Activated T-cell treated with anti-CD3 and anti-CD28 coated beads, Interleukin-2, amount 50 U/mL, for 1 hour (primary cell): ENCODE measurements around the gene PABPN1.

ENCODE experiments used
- DNase-seq: peaks from one replicate; pipeline ENCODE4 v3.0.0-alpha.2; 2020

Gene PABPN1

DNA sequence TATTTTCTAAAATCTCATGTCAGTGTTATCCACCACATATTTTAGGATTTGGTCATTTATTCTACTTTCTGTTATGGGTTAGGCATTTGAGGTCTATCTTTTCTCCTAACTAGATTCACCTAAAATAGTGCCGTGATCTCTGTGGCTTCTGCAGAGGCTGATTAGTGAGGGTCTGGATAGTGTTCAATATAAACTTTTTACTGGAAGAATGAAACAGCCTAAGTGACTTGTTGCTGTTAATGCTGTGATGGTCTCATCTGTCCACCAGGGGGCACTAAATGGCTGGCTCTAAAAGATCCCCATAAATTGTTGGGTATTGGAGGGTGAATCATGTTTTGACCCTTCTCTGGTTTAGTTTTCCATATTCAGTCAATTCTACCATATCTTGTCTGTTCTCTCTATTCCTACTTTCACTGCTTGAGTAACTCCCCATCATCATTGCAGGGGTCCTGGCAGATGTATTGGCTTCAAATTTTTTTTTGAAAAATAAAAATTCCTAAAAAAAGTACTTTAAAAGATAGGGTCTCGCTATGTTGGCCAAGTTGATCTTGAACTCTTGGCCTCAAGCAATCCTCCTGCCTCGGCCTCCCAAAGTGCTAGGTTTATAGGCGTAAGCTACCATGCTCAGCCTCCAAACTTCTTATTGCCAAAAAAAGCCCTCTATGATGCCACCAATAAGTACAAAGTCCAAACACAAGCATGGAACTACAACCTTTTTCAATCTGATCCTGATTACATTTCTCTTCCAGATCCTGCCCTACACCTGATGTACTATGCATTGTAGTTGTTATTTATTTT, 6.9 kb downstream of the PABPN1 start:
- DNase-seq: peak; percentile 44

DNA sequence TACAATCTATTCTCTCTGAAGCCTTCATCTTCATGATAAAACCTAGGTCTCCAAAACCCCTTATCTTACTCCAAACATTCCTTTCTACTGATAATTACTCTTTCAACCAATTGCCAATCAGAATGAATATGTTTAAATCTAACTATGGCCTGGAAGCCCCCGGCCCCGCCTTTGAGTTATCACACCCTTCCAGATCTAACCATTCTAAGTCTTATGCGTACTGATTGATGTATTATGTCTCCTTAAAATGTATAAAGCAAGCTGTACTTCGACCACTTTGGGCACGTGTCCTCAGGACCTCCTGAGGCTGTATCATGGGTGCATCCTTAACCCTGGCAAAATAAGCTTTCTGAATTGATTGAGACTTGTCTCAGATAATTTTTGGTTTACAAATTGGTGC, 14.4 kb downstream of the PABPN1 start:
- DNase-seq: no peak

DNA sequence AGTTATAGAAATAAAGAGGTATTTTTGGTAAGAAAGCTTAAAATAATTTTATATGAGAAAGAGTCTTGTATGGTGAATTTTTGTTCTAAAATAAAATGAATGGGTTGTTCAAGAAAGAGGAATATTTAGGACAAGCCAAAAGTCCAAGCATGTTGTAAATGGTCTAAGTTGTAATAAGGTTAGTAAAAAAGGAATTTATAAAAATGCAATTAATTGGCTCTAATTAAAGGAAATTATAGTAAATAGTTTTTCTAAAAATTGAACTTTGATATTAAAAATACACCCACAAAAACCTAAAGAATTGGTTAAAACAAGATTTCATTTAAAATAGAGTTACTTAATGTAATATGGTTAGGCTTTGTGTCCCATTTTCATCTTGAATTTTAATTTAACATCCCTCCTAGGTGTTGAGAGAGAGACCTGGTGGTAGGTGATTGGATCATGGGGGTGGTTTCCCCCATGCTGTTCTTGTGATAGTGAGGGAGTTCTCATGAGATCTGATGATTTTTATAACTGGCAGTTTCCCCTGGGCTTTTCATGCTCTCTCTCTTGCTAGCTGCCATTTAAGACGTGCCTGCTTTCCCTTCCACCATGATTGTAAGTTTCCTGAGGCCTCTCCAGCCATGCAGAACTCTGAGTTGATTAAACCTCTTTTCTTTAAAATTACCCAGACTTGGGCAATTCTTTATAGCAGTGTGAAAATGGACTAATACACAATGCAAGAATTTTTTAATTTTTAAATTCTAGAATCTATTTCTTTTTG, 18.4 kb downstream of the PABPN1 start:
- DNase-seq: no peak

DNA sequence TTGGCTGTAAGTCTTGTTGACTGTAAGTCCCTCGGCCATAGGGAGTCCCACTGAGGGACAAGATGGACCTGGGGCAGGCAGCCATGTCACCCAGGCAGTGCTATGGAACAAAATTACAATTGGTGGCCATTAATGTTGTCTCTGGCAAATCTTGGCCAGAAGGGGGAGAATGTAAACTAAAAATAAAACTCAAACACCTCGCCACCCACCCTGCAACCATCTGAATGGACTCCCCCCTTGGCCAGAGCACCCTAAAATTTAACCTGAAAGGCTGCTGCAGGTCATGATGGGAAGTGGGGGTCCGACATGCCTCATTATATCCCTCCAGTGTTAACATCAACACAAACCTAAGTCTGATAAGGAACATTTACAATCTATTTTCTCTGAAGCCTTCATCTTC, 23.2 kb downstream of the PABPN1 start:
- DNase-seq: no peak

DNA sequence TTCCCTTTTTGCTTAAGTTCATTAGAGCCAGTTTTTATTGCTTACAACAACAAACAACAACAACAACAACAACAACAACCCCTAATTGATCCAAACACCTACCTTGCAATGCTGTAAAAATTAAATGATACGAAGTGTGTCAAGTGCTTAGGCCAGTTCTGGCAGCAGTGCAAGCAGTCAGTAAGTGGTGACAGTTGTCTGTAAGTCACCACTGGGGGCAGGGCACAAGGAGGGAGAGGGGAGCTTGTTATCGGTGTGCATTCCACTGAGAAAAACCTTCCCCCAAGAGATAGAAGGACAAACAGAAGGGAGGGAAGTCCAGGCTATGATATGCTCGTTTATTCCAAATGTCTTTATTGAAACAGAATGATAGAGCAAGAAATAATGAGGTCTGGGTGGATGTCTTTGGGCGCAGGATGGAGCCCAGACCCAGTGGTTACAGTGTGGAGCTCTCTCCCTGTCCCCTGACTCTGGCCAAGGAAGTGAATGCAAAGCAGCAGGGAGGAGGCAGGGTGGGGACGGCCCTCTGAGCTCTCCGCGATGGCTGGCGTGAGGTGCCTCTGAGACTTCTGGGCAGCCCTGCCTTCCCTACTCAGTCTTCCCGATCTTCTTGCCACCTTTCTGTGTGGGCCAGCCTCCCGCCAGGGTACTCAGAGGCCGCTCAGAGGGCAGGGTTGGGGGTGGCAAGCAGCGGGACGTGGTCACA, 24.9 kb downstream of the PABPN1 start:
- no peak for DNase-seq

DNA sequence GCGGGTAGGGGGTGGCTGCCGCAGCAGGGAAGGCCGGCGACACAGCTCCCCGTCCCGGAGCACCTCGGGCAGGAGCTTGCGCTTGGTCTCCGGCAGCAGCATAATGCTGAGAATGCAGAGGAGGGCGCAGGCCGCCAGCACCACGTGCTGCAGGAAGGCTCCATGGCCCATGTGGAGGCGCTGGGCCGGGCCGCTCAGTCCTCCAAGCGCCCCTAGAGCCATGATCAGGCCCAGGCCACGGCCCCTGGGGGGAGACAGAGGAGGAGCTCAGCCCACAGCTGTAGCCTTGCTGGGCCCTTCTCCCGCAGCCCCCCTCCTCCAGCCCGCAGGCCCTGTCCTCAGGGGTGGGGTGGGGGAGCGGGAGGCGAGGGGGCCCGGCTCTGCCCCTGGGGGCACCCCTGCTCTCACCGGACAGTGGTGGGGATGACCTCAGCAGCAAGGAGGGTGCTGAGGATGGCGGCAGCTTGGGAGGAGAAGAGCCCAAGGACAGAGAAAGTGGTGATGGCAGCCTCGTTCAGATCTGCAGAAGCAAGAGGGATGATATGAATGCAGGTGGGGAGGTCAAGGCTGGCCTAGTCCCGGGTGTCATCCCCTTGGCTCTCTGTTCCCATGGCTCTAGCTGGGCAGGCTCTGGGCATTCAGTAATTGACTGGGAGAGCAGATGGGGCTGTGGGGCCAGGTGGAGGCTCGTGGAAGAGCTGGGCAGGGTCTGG, 25.6 kb downstream of the PABPN1 start:
- DNase-seq: no peak

DNA sequence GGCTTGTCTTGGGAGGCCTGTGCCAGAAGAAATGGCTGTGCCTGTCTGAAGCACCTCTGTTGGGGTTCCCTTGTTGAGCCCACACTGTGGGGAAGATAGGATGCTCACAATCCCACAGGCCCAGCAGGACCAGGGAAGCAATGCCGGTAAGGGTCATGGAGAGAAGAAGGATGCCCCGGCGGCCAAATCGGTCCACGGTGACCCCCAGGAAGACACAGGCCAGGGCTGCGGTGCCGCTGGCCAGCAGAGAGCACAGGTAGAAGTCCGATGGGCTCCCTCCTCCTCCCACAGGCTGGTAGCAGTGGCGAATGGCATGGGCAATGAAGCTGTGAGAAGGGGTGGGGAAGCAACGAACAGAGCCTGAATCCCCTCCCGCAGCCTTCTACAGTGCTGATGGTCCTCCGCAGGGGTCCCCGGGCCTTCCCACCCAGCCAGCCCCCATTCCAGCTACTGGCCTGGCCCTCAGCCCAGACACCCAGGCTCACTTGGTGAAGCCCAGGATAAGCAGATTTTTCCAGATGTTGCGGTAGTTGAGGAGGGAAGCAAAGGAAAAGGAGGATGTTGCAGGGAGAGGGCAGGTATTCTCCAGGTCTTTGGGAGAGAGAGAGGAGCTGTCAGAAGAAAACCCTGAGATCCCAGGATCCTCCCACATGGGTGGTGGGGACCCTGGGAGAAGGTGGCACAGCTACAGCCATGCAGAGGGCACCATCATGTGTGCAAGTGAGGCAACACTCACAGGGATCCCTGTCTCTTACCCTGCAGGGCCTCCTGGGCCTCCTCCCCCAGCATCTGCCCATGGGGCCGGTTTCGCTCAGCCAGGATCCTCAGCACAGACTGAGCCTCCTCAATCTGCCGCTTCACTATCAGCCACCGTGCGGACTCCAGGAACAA, 26.4 kb downstream of the PABPN1 start:
- DNase-seq: no peak

DNA sequence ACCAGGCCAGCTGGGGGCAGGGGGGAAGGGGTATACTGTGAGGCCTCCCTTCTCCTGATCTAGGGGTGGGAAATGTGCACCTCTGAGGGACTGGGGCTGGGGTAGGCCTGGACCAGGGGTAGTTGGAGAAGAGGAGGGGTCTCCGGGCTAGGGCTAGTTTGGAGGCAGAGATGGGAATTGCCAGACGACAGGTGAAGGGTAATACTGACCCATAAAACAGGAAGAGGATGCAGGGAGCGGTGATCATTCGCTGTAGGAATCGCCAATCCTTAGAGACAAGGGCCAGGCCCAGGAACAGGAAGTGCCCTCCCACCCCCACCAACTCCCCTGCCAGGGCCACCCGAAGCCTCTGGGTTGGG, 27.0 kb downstream of the PABPN1 start:
- no peak for DNase-seq

DNA sequence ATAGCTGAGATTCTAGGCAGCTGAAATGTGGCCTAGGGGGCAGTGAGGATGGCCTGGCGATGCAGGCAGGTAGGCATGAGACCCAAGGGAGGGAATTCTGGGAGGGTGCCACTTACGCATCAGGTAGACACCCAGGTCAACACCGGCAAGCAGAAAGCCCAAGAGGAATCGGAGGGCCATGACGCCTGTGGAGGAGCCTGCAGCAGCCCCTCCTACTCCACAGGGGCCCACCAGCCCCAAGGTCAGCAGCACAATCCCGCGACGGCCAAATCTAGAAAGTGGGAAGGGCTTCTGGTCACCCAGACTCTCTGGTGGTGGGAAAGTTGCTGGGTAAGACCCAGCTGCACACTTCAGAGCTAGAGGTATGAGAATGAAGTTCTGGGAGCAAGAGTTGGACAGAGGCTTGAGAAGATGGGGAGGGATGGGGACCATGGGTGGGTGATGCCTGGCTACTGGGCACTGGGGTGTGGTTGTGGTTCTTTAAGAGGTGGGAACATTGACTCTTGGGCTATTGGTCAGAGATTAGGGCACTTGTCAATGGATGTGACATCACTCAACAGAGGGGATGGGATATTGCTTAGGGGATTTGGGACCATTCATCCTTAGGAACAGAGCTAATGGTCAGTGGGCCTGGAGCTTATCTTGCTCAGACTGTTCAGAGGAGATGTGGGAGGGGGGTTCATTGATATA, 28.0 kb downstream of the PABPN1 start:
- DNase-seq: no peak

DNA sequence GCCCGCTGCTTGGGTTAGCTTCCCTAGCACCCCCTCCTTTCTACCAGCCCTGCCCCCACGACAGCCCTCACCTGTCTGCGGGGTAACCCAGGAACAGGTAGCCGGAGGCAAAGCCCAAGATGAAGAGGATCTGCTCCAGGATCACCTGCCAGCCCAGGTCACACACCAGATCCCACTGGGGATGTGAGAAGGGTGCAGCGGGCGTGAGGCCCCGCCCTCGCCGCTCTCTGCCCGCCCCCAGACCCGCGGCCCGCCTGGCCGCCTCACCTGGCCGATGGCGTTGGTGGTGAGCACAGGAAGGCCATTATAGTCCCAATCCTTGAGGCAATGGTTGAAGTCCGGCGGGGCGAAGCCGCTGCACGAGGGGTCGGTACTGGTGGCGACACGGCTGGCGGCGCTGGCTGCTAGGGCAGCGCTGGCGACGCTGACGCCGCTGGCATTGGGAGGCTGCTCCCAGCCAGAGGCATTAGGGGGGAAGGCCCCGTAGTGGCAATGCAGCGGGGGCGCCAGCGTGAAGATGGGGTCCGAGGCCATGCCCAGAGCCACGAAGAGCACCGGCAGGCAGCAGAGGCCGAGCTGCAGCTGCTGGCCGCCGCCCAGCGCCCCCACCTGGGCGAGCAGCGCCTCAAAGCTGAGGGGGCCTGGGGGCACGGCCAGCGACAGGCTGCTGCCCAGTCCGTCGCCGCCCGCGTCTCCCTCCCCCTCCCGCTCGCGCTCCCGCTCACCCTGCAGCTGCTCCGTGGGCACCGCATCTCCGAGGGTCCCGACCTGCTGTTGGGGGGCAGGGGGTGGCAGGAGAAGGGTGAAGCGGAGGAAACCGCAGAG, 30.6 kb downstream of the PABPN1 start:
- peak; percentile 25 for DNase-seq

DNA sequence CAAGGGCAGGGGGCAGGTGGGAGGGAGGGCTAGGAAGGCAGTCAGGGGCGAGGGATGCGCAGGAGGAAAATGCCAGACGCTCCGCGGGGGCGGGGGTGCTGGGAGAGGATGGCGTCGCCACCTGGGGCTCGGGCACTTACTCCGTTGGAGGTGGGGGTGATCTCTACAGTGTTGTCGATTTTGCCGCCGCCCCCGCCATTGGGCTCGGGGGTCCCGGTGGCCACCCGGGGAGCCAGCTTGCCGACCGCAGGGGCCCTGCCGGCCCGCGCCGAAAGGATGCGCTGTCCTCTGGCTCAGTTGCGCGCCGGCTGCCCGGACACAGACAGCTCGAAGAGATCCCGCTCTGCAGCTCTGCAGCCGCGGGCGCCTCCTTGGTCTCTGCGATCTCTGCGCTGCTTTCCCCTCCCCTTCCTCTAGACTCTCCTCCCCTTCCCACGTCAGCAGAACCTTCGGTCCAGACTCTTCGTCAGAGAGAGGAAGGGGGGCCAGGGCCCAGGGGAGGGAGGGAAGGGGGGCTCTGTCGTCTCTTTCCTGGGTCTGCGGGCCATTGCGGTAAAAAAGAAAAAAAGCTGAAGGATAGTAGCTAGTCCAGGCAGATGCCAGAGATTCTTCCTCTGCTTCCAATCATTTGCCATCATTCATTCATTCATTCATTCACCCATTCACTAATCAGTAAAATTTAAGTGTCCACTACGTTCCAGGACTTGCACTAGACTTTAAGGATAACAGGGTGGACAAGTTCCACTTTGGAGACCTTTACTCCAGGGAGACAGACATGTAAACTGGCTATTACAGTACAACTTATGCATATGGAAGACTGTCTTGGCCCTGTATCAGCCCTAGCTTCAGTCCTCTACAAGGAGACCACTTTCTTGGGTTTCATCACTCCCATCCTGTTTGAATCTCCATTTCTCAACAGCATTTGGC, 31.5 kb downstream of the PABPN1 start, which contains the start of gene SLC22A17:
SLC22A17 (minus strand) TSS at position 382 of the 927 bp plus-strand sequence.
- DNase-seq: peak; percentile 70

DNA sequence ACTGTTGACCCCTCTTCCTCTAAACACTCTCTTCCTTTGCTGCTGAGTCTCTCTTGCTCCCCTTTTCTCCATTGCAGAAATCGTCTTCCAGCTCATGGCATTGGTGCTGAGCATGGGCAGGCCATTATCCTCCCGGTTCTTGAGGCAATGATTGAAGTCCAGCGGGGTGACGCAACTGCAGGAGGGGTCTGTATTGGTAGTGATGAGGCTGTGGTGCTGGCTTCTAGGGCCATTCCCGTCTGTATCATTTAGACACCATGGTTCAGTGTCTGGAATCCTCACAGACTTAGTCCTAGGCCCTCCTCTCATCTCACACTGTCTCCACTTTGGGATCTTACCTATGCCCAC, 32.1 kb downstream of the PABPN1 start:
- DNase-seq: no peak

DNA sequence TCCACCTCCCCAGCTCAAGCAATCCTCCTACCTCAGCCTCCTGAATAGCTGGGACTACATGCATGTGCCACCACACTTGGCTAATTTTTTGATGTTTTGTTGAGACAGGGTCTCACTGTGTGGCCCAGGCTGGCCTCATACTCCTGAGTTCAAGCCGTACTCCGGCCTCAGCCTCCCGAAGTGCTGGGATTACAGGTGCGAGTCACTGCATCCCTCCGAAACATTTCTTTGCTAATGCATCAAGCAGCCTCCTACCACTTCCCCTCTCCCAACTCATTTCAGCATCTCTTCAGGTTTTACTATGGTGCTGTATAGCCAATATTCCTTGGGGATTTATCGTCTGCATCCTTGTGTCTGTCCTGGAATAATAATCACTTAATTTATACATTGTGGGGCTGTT, 33.7 kb downstream of the PABPN1 start:
- no peak for DNase-seq

DNA sequence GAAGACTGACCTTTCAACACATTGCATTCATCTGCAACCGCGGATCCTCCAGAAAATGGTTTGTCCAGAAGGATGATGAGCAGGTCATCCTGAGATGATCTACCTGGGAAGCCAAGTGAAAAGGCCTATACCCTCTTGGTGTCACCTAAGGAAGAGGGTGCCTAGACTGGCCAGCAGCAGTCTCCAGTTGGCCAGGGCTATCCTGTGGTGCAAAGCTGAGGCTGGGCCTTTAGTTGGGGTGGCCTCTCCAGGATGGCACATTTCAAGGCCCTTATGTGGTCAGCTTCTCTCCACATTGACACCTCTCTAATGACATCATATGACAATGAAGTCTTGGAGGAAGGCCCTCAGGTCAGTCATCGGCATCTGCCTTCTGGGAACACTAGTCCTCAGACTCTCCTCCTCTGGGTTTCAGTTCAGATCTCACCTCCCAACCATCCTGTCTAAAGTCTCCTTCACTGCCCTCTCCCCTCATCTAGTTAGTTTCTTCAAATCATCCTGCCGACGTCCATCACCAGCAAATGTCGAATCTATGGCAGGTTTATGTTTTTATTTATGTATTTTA, 34.7 kb downstream of the PABPN1 start:
- no peak for DNase-seq

DNA sequence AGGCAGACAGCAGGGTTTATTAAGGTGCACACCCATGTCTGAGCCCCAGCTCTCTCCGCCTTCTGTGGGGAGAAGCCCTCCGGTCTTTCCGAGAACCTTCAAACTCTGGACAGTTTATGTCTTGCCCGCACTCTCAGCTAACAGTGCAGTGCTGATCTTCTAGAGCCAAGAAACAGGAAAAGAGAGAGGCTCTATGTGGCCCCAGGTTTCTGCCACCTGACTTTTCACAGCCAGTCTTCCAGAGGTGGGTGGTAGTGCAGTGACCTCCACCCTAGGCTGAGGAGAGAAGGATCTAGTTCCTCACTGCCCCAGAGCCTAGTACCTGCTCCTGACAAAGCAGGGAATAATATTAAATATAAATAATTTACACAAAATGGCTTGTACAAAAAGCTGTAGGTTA, 35.4 kb downstream of the PABPN1 start:
- DNase-seq: no peak

DNA sequence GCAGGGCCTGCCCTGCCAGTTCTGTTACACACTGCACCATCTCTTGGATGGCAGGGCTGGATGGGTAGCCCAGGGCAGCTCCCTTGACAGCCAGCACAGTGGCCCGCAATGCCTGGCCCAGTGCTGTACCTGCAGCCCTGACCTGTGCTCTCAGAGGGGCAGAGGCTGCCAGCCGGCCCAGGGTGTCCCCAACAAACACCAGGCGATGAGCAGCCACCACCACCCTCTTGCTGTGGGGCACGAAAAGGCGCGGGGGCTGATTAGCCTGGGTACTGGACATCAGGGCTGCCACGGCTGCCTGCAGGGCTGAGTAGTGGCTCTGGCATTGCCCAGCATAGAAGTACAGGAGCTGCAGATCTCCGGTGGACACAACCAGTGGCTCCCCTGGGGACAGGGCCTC, 36.0 kb downstream of the PABPN1 start:
- no peak for DNase-seq

DNA sequence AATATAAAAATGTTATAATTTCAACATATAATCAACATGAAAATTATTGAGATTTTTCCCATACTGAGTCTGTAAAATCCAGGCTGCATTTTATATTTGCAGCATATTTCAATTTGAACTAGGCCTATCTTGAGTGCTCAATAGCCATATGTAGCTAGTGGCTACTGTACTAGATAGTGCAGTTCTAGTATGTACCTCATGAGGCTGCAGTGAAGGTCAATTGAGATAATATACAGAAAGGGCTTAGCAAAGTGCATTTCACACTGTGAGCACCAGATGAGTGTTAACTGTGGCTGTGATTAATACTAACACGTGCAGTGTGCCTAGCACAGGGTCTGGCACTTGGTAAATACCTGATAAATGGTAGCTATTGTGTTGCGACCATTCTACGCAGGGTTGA, 36.8 kb downstream of the PABPN1 start:
- no peak for DNase-seq

DNA sequence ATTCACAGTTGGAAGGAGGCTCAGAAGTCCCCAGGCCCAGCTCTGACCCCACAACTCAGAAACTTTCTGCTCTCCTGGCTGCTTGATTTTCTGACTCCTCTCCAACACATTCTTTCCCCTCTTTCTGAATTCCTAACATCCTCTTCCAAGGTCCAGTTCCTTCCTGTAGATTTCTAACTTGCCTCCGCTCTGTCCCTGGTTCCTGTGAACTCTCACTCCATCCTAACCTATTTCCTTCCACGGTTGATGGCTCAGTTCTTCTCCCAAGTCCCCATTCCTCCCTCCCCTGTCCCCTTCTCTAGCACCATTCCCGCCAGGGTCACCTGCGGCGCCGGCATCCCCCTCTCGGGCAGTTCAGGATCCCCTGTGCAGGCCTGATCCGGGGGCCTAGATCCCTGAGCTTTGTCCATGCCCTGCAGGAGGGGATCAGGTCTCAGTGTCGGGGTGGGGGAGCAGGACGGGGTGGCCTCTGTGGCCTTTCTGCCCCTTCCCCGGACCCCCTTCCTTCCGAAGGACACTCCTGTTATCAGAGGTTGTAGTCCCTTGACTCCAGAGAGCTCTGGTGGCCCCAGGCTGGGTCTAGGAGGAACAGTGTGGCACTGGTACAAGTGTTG, 37.4 kb downstream of the PABPN1 start:
- no peak for DNase-seq

DNA sequence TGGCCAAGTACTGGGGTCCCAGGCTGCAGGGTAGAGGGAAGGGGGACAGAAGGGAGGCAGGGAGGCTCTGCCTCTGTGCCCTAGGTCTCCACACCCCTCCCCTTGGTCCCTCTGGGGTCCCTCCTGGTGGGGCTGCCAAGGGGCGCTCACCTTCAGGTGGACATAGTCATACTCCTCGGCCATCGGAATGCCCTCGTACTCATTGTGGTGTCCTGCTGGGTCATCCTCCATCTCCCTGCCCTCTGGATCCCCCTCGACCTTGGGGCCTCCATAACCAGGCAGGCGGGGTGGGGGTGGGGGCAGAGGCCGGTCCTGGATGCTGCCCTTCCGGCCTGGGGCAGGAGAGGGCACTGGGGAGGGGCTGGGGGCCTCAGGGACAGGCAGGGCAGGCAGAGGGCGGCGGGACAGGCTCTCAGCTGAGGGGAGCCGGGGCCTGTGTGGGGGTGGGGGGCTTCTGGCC, 37.9 kb downstream of the PABPN1 start:
- DNase-seq: no peak
